HepG2 (cell line): ENCODE measurements around the gene HSD11B2.

Experiments
- CTCF ChIP-seq: sonication (generic); formaldehyde crosslinking; IDR thresholded peaks from 2 replicates; pipeline ENCODE4 v1.5.0; 2020; ENCODE audit warnings: mild to moderate bottlenecking, missing genetic modification reagents, moderate library complexity
- DZIP1 ChIP-seq: sonication (generic); formaldehyde crosslinking; IDR thresholded peaks from 2 replicates; pipeline ENCODE4 v1.5.0; 2020; ENCODE audit warnings: mild to moderate bottlenecking, missing genetic modification reagents
- FOSL1 ChIP-seq: sonication (generic); formaldehyde crosslinking; IDR thresholded peaks from 2 replicates; pipeline ENCODE4 v1.9.0; 2021; ENCODE audit warnings: missing genetic modification reagents, borderline replicate concordance
- HDAC2 ChIP-seq: sonication (generic); formaldehyde crosslinking; IDR thresholded peaks from 2 replicates; pipeline ENCODE4 v1.4.0; 2020; ENCODE audit warnings: missing genetic modification reagents
- JUND ChIP-seq: sonication (generic); formaldehyde crosslinking; IDR thresholded peaks from 2 replicates; pipeline ENCODE4 v1.8.0; 2022; ENCODE audit warnings: mild to moderate bottlenecking, missing genetic modification reagents
- SMC3 ChIP-seq: IDR thresholded peaks from 2 replicates; pipeline ENCODE4 v1.6.1; 2011; ENCODE audit warnings: low read length, improper control_type of control experiment
- ZNF724P ChIP-seq: sonication (generic); formaldehyde crosslinking; IDR thresholded peaks from 2 replicates; pipeline ENCODE4 v1.8.0; 2022; ENCODE audit warnings: missing genetic modification reagents, borderline replicate concordance
- TF ChIP-seq, protein P1 (sequence below): sonication (generic); formaldehyde crosslinking; IDR thresholded peaks from 2 replicates; pipeline ENCODE4 v1.4.0; 2020; ENCODE audit warnings: mild to moderate bottlenecking, missing genetic modification reagents, borderline replicate concordance
- TF ChIP-seq, protein P2 (sequence below): sonication (generic); formaldehyde crosslinking; IDR thresholded peaks from 2 replicates; pipeline ENCODE4 v1.8.0; 2022; ENCODE audit warnings: mild to moderate bottlenecking, missing genetic modification reagents

GRCh38 chr16:67383284-67383683 lies 47.6 kb upstream of the HSD11B2 start:
- no peak for TF ChIP-seq SMC3
- no peak for TF ChIP-seq FOSL1
- TF ChIP-seq CTCF (CRISPR knock-in tag): no peak
- no peak for TF ChIP-seq DZIP1 (CRISPR knock-in tag)
- no peak for TF ChIP-seq JUND (CRISPR knock-in tag)
- no peak for TF ChIP-seq HDAC2
- TF ChIP-seq, protein P1, sequence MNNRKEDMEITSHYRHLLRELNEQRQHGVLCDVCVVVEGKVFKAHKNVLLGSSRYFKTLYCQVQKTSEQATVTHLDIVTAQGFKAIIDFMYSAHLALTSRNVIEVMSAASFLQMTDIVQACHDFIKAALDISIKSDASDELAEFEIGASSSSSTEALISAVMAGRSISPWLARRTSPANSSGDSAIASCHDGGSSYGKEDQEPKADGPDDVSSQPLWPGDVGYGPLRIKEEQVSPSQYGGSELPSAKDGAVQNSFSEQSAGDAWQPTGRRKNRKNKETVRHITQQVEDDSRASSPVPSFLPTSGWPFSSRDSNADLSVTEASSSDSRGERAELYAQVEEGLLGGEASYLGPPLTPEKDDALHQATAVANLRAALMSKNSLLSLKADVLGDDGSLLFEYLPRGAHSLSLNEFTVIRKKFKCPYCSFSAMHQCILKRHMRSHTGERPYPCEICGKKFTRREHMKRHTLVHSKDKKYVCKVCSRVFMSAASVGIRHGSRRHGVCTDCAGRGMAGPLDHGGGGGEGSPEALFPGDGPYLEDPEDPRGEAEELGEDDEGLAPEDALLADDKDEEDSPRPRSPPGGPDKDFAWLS: no peak
- TF ChIP-seq ZNF724P: no peak
- TF ChIP-seq, protein P2, sequence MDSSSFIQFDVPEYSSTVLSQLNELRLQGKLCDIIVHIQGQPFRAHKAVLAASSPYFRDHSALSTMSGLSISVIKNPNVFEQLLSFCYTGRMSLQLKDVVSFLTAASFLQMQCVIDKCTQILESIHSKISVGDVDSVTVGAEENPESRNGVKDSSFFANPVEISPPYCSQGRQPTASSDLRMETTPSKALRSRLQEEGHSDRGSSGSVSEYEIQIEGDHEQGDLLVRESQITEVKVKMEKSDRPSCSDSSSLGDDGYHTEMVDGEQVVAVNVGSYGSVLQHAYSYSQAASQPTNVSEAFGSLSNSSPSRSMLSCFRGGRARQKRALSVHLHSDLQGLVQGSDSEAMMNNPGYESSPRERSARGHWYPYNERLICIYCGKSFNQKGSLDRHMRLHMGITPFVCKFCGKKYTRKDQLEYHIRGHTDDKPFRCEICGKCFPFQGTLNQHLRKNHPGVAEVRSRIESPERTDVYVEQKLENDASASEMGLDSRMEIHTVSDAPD (CRISPR knock-in tag): no peak
